Uterus (tissue), 2 donors: ENCODE results near the gene HES2.

Experiments used
- CTCF ChIP-seq, 4 experiments: fragments of 200-600 bp in 2 of 4; fragments of 450-650 bp in 2 of 4; sonication (generic) in 2 of 4; IDR thresholded peaks; one replicate each; pipeline ENCODE4 v1.5.1; 2016 to 2019; ENCODE audit warnings: antibody characterized with exemption in 4 of 4, mild to moderate bottlenecking in 2 of 4, moderate library complexity in 1 of 4
- POLR2A ChIP-seq, 2 donors: fragments of 450-650 bp; IDR thresholded peaks; one replicate each; pipeline ENCODE4 v1.6.1; 2016; ENCODE audit warnings: antibody characterized with exemption in 2 of 2, mild to moderate bottlenecking in 1 of 2, moderate library complexity in 1 of 2

GRCh38 chr1:6389971-6390370, 29.7 kb downstream of the HES2 start:
- TF ChIP-seq CTCF (IDR thresholded peaks at IDR 0.05) (no peak), POLR2A (IDR thresholded peaks at IDR 0.05) (no peak)
